GM18867 (cell line): ENCODE data around the gene OR7C2.
"Not testable (repeated sequence)": the region's sequence is repeated elsewhere in the genome, so short reads cannot be mapped to it uniquely, and the experiment has no call there.

ENCODE experiments used
- ATAC-seq: cut with Tn5 transposase; IDR thresholded peaks from one replicate; pipeline ENCODE4 v1.9.1; 2021; ENCODE audit warnings: mild to moderate bottlenecking, moderate library complexity; ENCODE audit not compliant: unreplicated experiment

The OR7C2 gene

GRCh38 chr19:14941189-14941588, at the start of gene OR7C2:
TSS of gene OR7C2 (plus strand) at chr19:14941489. CDS start at chr19:14941489, 0 bp downstream.
- ATAC-seq: no peak

GRCh38 chr19:14901675-14902260, 39.5 kb upstream of the OR7C2 start:
- no peak for ATAC-seq

- ATAC-seq: no peak
These were observed 34.6 kb upstream of the OR7C2 start for GRCh38 chr19:14906711-14907110.

- ATAC-seq: no peak
These were observed 26.2 kb upstream of the OR7C2 start for GRCh38 chr19:14915116-14915515.

- no peak for ATAC-seq
These were observed 24.4 kb upstream of the OR7C2 start for GRCh38 chr19:14916848-14917247.

- ATAC-seq: no peak
These were observed 7.8 kb upstream of the OR7C2 start for GRCh38 chr19:14933506-14933905.

- no peak for ATAC-seq
These were observed 1.0 kb upstream of the OR7C2 start for GRCh38 chr19:14940266-14940665.

- ATAC-seq: no peak
These were observed 2.3 kb downstream of the OR7C2 start for GRCh38 chr19:14943601-14944000.

- ATAC-seq: no peak
These were observed 3.2 kb downstream of the OR7C2 start for GRCh38 chr19:14944456-14944855.

- ATAC-seq: not testable (repeated sequence)
These were observed 8.1 kb downstream of the OR7C2 start for GRCh38 chr19:14949413-14949812.

GRCh38 chr19:14949876-14950275, 8.6 kb downstream of the OR7C2 start:
- ATAC-seq: no peak

GRCh38 chr19:14950421-14950820, 9.1 kb downstream of the OR7C2 start:
- no peak for ATAC-seq

GRCh38 chr19:14952767-14953166, 11.5 kb downstream of the OR7C2 start:
- ATAC-seq: no peak

GRCh38 chr19:14954071-14954655, 12.9 kb downstream of the OR7C2 start:
- no peak for ATAC-seq

- ATAC-seq: no peak
These were observed 16.2 kb downstream of the OR7C2 start for GRCh38 chr19:14957464-14957863.

GRCh38 chr19:14959263-14959662, 18.0 kb downstream of the OR7C2 start:
- no peak for ATAC-seq

- ATAC-seq: no peak
These were observed 20.8 kb downstream of the OR7C2 start for GRCh38 chr19:14961956-14962685.

- ATAC-seq: no peak
These were observed 27.0 kb downstream of the OR7C2 start for GRCh38 chr19:14968247-14968646.

- no peak for ATAC-seq
These were observed 30.2 kb downstream of the OR7C2 start for GRCh38 chr19:14971474-14971873.

GRCh38 chr19:14972676-14973075, 31.4 kb downstream of the OR7C2 start:
- ATAC-seq: no peak

GRCh38 chr19:14974488-14974887, 33.2 kb downstream of the OR7C2 start:
- ATAC-seq: no peak

- no peak for ATAC-seq
These were observed 35.8 kb downstream of the OR7C2 start for GRCh38 chr19:14977128-14977527.
